ES-I3 (cell line): ENCODE results near the gene DGKI.

Experiments
- H3K36me3 ChIP-seq: 2 replicates; pipeline ENCODE4 v1.6.1; 2013; ENCODE audit warnings: mild to moderate bottlenecking, low read length, control low read depth, moderate library complexity; ENCODE audit not compliant: insufficient read depth
- H3K4me1 ChIP-seq: 2 replicates; pipeline ENCODE4 v1.6.1; 2013; ENCODE audit warnings: mild to moderate bottlenecking, control low read depth, low read length; ENCODE audit not compliant: insufficient read depth
- H3K9ac ChIP-seq: 2 replicates; pipeline ENCODE4 v1.6.1; 2013; ENCODE audit warnings: low read depth, mild to moderate bottlenecking, low read length, moderate library complexity
- H3K9me3 ChIP-seq: 2 replicates; pipeline ENCODE4 v1.6.1; 2013; ENCODE audit warnings: mild to moderate bottlenecking, low read length, moderate library complexity; ENCODE audit not compliant: control insufficient read depth, insufficient read depth

The DGKI gene

GRCh38 chr7:137626469-137627067 is 220.2 kb downstream of the DGKI start:
- H3K36me3 ChIP-seq = no peaks in the 10 kb centered on the region
- H3K9ac ChIP-seq = no peak overlapping the region
- no peaks in the 10 kb centered on the region for H3K9me3 ChIP-seq
- H3K4me1 ChIP-seq = no peaks in the 10 kb centered on the region

- Histone ChIP-seq H3K4me1 (no peaks in the 10 kb centered on the region), H3K9me3 (no peaks in the 10 kb centered on the region), H3K36me3 (no peaks in the 10 kb centered on the region), H3K9ac (no peak overlapping the region)
Observed at GRCh38 chr7:137625197-137625596, 221.6 kb downstream of the DGKI start.

GRCh38 chr7:137619181-137619580 is 227.6 kb downstream of the DGKI start:
- H3K4me1 ChIP-seq = peaks cover 5% of the 10 kb centered on the region; the same call in 1 of the 2 replicates
- H3K9me3 ChIP-seq = no peaks in the 10 kb centered on the region
- no peaks in the 10 kb centered on the region for H3K36me3 ChIP-seq
- H3K9ac ChIP-seq = no peak overlapping the region

GRCh38 chr7:137618748-137619147 is 228.0 kb downstream of the DGKI start:
- Histone ChIP-seq H3K4me1 (peaks cover 5% of the 10 kb centered on the region; the same call in 1 of the 2 replicates), H3K9ac (no peak overlapping the region), H3K36me3 (no peaks in the 10 kb centered on the region), H3K9me3 (no peaks in the 10 kb centered on the region)

GRCh38 chr7:137613006-137613525 is 233.7 kb downstream of the DGKI start:
- Histone ChIP-seq H3K36me3 (no peaks in the 10 kb centered on the region), H3K9ac (no peak overlapping the region), H3K4me1 (no peaks in the 10 kb centered on the region), H3K9me3 (no peaks in the 10 kb centered on the region)

GRCh38 chr7:137611606-137612005 is 235.2 kb downstream of the DGKI start:
- H3K9ac ChIP-seq = no peak overlapping the region

GRCh38 chr7:137609500-137609899 is 237.3 kb downstream of the DGKI start:
- Histone ChIP-seq H3K4me1 (no peaks in the 10 kb centered on the region), H3K9ac (no peak overlapping the region), H3K9me3 (no peaks in the 10 kb centered on the region), H3K36me3 (no peaks in the 10 kb centered on the region)

More at GRCh38 chr7:137611606-137612005, 235.2 kb downstream of the DGKI start:
- Histone ChIP-seq H3K9me3 (no peaks in the 10 kb centered on the region), H3K4me1 (no peaks in the 10 kb centered on the region), H3K36me3 (no peaks in the 10 kb centered on the region)

- Histone ChIP-seq H3K36me3 (no peaks in the 10 kb centered on the region), H3K4me1 (no peaks in the 10 kb centered on the region; the same call in 1 of the 2 replicates), H3K9me3 (no peaks in the 10 kb centered on the region), H3K9ac (no peak overlapping the region)
Observed at GRCh38 chr7:137606061-137606674, 240.6 kb downstream of the DGKI start.

- H3K9ac ChIP-seq = no peak overlapping the region
- no peaks in the 10 kb centered on the region for H3K9me3 ChIP-seq
- H3K4me1 ChIP-seq = no peaks in the 10 kb centered on the region; the same call in 1 of the 2 replicates
- H3K36me3 ChIP-seq = no peaks in the 10 kb centered on the region
Observed at GRCh38 chr7:137603043-137603442, 243.7 kb downstream of the DGKI start.

GRCh38 chr7:137601642-137602041 is 245.1 kb downstream of the DGKI start:
- Histone ChIP-seq H3K4me1 (no peaks in the 10 kb centered on the region; the same call in 1 of the 2 replicates), H3K9me3 (no peaks in the 10 kb centered on the region), H3K9ac (no peak overlapping the region), H3K36me3 (no peaks in the 10 kb centered on the region)

- Histone ChIP-seq H3K9ac (no peak overlapping the region), H3K36me3 (no peaks in the 10 kb centered on the region), H3K4me1 (no peaks in the 10 kb centered on the region; the same call in 1 of the 2 replicates), H3K9me3 (no peaks in the 10 kb centered on the region)
Observed at GRCh38 chr7:137597856-137598255, 248.9 kb downstream of the DGKI start.

GRCh38 chr7:137593115-137593711 is 253.6 kb downstream of the DGKI start:
- Histone ChIP-seq H3K9me3 (no peaks in the 10 kb centered on the region), H3K9ac (no peak overlapping the region), H3K36me3 (no peaks in the 10 kb centered on the region), H3K4me1 (peaks cover 22% of the 10 kb centered on the region)

GRCh38 chr7:137592232-137592896 is 254.4 kb downstream of the DGKI start:
- Histone ChIP-seq H3K9ac (no peak overlapping the region), H3K4me1 (peaks cover 22% of the 10 kb centered on the region), H3K9me3 (no peaks in the 10 kb centered on the region), H3K36me3 (no peaks in the 10 kb centered on the region)

GRCh38 chr7:137591421-137591837 is 255.3 kb downstream of the DGKI start:
- Histone ChIP-seq H3K9me3 (no peaks in the 10 kb centered on the region), H3K9ac (no peak overlapping the region), H3K4me1 (peaks cover 22% of the 10 kb centered on the region), H3K36me3 (no peaks in the 10 kb centered on the region)
